A673 (cell line): ENCODE results near the gene MICAL3.

Experiments
- CTCF ChIP-seq: fragments of 300-800, 200-600 bp; sonication (generic); conservative IDR thresholded peaks from 2 replicates; pipeline ENCODE4 v1.5.1; 2017; ENCODE audit warnings: low read depth, mild to moderate bottlenecking, antibody characterized with exemption, low read length, moderate library complexity, mixed read lengths
- EZH2 ChIP-seq: fragments of 200-600 bp; sonication (generic); IDR thresholded peaks from 2 replicates; pipeline ENCODE4 v1.6.1; 2017; ENCODE audit warnings: borderline replicate concordance, low read depth, mild to moderate bottlenecking, mixed read lengths, antibody characterized with exemption, low read length; ENCODE audit not compliant: poor library complexity, severe bottlenecking

- TF ChIP-seq CTCF (no peak), EZH2 (no peak)
Observed at GRCh38 chr22:18068381-18068988, 44.1 kb upstream of the MICAL3 start.
